Hepatocyte (in vitro differentiated cells): ENCODE measurements around the gene ABHD2. TPM values are rescaled to one million over a fixed set of nuclear protein-coding genes. Genes with fewer than 3 reads are reported as not detected.

Experiments
- DNase-seq: peaks from one replicate; pipeline ENCODE4 v3.0.0-alpha.2; 2016; ENCODE audit warnings: low spot score
- H2AFZ ChIP-seq: fragments of 200-600 bp; sonication (generic); 2 replicates; pipeline ENCODE4 v1.6.0; 2016; ENCODE audit warnings: antibody characterized with exemption, mild to moderate bottlenecking
- H3K27ac ChIP-seq: fragments of 200-600 bp; sonication (generic); 2 replicates; pipeline ENCODE4 v1.5.1; 2016; ENCODE audit warnings: mild to moderate bottlenecking
- H3K27me3 ChIP-seq: fragments of 200-600 bp; sonication (generic); 2 replicates; pipeline ENCODE4 v1.6.1; 2016
- H3K36me3 ChIP-seq: fragments of 200-600 bp; sonication (generic); replicated peaks from 2 replicates; pipeline ENCODE4 v1.5.1; 2016; ENCODE audit warnings: low read depth; ENCODE audit not compliant: insufficient read depth
- H3K4me1 ChIP-seq: fragments of 200-600 bp; sonication (generic); 2 replicates; pipeline ENCODE4 v1.5.1; 2016; ENCODE audit warnings: mild to moderate bottlenecking, moderate library complexity; ENCODE audit not compliant: insufficient read depth
- H3K4me2 ChIP-seq: fragments of 200-600 bp; sonication (generic); 2 replicates; pipeline ENCODE4 v1.6.0; 2016
- H3K4me3 ChIP-seq: fragments of 200-600 bp; sonication (generic); 2 replicates; pipeline ENCODE4 v1.5.1; 2016; ENCODE audit warnings: mild to moderate bottlenecking
- H3K79me2 ChIP-seq: fragments of 200-600 bp; sonication (generic); 2 replicates; pipeline ENCODE4 v1.6.0; 2017; ENCODE audit warnings: mild to moderate bottlenecking
- H3K9me2 ChIP-seq: fragments of 200-600 bp; sonication (generic); replicated peaks from 2 replicates; pipeline ENCODE4 v1.6.0; 2017; ENCODE audit warnings: mild to moderate bottlenecking; ENCODE audit not compliant: insufficient read depth
- H3K9me3 ChIP-seq: fragments of 200-600 bp; sonication (generic); 2 replicates; pipeline ENCODE4 v1.5.1; 2016; ENCODE audit warnings: low read depth, mild to moderate bottlenecking
- H4K20me1 ChIP-seq: fragments of 200-600 bp; sonication (generic); 2 replicates; pipeline ENCODE4 v1.6.0; 2016; ENCODE audit warnings: mild to moderate bottlenecking; ENCODE audit not compliant: insufficient read depth, poor library complexity, severe bottlenecking
- EZH2 ChIP-seq: fragments of 200-600 bp; sonication (generic); IDR thresholded peaks from 2 replicates; pipeline ENCODE4 v1.6.1; 2016; ENCODE audit warnings: antibody characterized with exemption, mild to moderate bottlenecking, borderline replicate concordance
- EZH2phosphoT487 ChIP-seq: fragments of 200-600 bp; sonication (generic); IDR thresholded peaks from one replicate; pipeline ENCODE4 v1.6.1; 2018; ENCODE audit warnings: antibody characterized with exemption, mild to moderate bottlenecking, low read depth, moderate library complexity; ENCODE audit not compliant: unreplicated experiment, severe bottlenecking
- WGBS: methylation state at CpG from one replicate; pipeline ENCODE4 v1.1.6; 2016; ENCODE audit warnings: low lambda C conversion rate; ENCODE audit errors: missing lambda C conversion rate; 5-methylcytosine and 5-hydroxymethylcytosine counted together
- polyA plus RNA-seq: library from polyadenylated mRNA; unstranded; fragments of >200 nt; fragmentation: Nextera tagmentation; extraction: Ambion mirVana; gene quantifications from 2 replicates; pipeline ENCODE4 v1.2.1, GENCODE V29; 2016
- total RNA-seq: library from RNA; depleted of rRNA; stranded (reverse); fragments of >200 nt; gene quantifications from 2 replicates; pipeline ENCODE4 v1.2.3, GENCODE V29; 2014
- TF ChIP-seq, protein P1 (sequence below): fragments of 200-600 bp; sonication (generic); IDR thresholded peaks from 2 replicates; pipeline ENCODE4 v1.5.1; 2016; ENCODE audit warnings: antibody characterized with exemption, mild to moderate bottlenecking; ENCODE audit not compliant: poor library complexity

Gene ABHD2
- total and polyA plus RNA-seq, 2 experiments from 2014 or later = 11.7 to 59.7 TPM

DNA sequence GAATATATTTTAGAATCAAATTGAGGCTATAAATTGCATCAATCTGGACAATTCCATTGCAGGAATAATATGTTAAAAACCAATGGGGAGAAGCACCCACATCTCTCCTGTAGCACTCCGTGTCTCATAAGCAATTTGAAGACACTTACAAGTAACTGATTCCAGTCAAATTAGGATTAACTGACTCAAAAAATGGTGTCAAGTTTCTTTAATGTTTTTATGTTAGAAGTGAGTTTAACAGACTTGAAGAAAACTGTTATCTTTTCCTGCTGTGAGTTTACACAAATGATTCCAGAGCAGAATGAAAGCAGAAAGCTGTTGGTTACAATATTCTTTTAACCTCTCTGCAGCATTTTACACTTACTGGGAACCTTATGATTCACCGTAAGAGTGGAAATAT is 109.9 kb downstream of the ABHD2 start:
- Histone ChIP-seq H3K4me3 (no peak overlapping the region), H3K27ac (peak overlapping the region; percentile 28), H3K4me2 (no peak overlapping the region), H3K9me2 (no peaks in the 10 kb centered on the region), H4K20me1 (no peaks in the 10 kb centered on the region), H3K4me1 (no peaks in the 10 kb centered on the region), H3K36me3 (no peaks in the 10 kb centered on the region), H3K9me3 (no peaks in the 10 kb centered on the region), H3K27me3 (no peaks in the 10 kb centered on the region), H3K79me2 (no peaks in the 10 kb centered on the region), H2AFZ (no peak overlapping the region)
- no peak for DNase-seq
- WGBS = 82% methylated on average over 2 of the region's 2 CpGs
- TF ChIP-seq EZH2 (no peak), EZH2phosphoT487 (no peak)
- TF ChIP-seq, protein P1, sequence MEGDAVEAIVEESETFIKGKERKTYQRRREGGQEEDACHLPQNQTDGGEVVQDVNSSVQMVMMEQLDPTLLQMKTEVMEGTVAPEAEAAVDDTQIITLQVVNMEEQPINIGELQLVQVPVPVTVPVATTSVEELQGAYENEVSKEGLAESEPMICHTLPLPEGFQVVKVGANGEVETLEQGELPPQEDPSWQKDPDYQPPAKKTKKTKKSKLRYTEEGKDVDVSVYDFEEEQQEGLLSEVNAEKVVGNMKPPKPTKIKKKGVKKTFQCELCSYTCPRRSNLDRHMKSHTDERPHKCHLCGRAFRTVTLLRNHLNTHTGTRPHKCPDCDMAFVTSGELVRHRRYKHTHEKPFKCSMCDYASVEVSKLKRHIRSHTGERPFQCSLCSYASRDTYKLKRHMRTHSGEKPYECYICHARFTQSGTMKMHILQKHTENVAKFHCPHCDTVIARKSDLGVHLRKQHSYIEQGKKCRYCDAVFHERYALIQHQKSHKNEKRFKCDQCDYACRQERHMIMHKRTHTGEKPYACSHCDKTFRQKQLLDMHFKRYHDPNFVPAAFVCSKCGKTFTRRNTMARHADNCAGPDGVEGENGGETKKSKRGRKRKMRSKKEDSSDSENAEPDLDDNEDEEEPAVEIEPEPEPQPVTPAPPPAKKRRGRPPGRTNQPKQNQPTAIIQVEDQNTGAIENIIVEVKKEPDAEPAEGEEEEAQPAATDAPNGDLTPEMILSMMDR = no peak

DNA sequence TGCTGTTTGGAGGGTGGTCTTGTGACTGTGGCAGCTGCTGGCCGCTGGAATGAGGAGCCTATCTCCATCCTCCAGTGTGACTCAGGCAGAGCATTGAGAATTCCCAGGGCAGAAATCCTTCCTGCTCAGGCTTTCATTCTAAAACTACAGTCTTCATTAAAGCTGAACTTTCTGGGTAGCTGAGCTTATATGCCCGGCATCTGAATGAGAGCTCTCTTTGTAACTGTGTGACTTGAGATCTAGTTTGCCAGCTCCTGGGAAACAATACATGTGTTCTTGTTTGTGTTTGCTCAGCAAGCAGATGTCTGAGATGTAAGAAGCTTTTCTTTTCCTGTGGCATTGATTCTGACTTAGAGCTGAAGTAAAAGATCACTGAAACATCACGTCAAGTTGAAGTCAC is 110.7 kb downstream of the ABHD2 start:
- no peaks in the 10 kb centered on the region for H3K36me3 ChIP-seq
- H3K4me1 ChIP-seq = no peaks in the 10 kb centered on the region
- no peaks in the 10 kb centered on the region for H3K9me2 ChIP-seq
- no peak overlapping the region for H2AFZ ChIP-seq
- no peaks in the 10 kb centered on the region for H3K9me3 ChIP-seq
- no peak overlapping the region for H3K4me2 ChIP-seq
- no peaks in the 10 kb centered on the region for H3K27me3 ChIP-seq
- TF ChIP-seq, protein P1 = no peak
- TF ChIP-seq EZH2 (no peak), EZH2phosphoT487 (no peak)
- no peak for DNase-seq
- no peaks in the 10 kb centered on the region for H3K79me2 ChIP-seq
- H3K4me3 ChIP-seq = no peak overlapping the region
- no peaks in the 10 kb centered on the region for H4K20me1 ChIP-seq
- WGBS = 81% methylated on average over 3 of the region's 3 CpGs
- H3K27ac ChIP-seq = no peak overlapping the region

DNA sequence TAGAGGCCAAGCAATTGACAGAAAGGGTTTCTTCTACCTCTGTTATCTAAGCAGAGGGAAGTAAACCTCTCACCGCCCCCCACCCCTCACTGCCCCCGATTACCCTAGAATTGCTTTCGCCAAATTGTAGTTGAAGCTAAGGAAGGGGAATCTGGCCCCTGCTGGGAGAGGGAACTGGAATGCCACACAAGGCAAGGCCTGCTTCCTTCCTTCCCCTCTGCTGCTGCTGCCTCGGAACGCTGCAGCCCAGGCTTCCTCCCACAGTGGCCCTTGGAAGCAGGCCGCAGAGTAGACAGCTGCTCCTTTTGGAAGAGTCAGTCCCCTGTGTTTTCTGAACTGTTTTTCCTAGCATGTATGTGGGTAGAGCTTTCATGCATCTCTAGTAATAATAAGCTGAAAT is 111.5 kb downstream of the ABHD2 start:
- H3K4me1 ChIP-seq = no peaks in the 10 kb centered on the region
- DNase-seq = no peak
- WGBS = 72% methylated on average over 6 of the region's 6 CpGs

More for the DNA sequence above, 111.5 kb downstream of the ABHD2 start:
- no peaks in the 10 kb centered on the region for H3K9me3 ChIP-seq
- no peaks in the 10 kb centered on the region for H3K36me3 ChIP-seq
- H3K79me2 ChIP-seq = no peaks in the 10 kb centered on the region
- H3K4me2 ChIP-seq = no peak overlapping the region
- no peaks in the 10 kb centered on the region for H3K27me3 ChIP-seq
- H2AFZ ChIP-seq = no peak overlapping the region
- no peaks in the 10 kb centered on the region for H3K9me2 ChIP-seq
- no peak overlapping the region for H3K4me3 ChIP-seq
- no peak for TF ChIP-seq EZH2phosphoT487
- TF ChIP-seq EZH2 = no peak
- TF ChIP-seq, protein P1 = no peak
- no peak overlapping the region for H3K27ac ChIP-seq
- no peaks in the 10 kb centered on the region for H4K20me1 ChIP-seq
